ENCODE data around the gene MAP1LC3B. TPM values are rescaled to one million over a fixed set of nuclear protein-coding genes. Genes with fewer than 3 reads are reported as not detected.

MAP1LC3B gene
- total RNA-seq, 5 donors from 2014 or later (not counting 1 experiment from before 2014, with no cell fraction given), result 51.3 to 90.4 (median 53.3) TPM

DNA sequence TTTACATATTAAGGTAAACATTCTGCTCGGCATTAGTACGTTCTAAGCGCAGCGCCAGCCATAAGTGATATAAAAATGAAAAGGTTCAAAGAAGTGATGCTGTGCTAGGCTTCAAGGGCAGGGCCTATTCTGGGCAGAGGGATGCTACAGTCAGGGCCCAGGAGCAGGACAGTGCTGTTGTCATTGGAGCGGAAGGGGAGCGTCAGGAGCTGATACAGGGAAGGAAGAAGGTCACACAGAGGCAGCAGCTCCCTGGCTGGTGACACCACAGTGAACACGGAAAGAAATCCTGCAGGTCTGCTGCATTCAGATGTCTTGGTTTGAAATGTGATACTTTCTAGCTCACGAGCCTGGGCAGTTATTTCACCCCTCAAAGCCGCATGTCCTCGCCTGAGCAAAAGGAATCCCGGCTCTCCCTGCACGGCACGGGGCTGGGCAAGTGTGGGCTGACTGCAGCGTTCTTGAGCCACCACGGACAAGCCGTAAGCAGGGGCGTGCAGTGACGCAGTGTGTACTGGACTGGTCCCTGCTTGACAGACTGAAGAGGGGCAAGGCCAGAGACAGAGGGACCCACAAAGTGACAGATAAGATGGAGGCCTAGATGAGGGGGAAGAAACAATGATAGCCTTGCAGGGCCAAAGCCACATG lies 59.6 kb downstream of the MAP1LC3B start:
- H3K27me3 Mint-ChIP-seq, result no peaks in the 10 kb centered on the region
- no peak overlapping the region for H3K4me3 Mint-ChIP-seq
- WGBS (ENCODE audit: insufficient coverage), result 97% methylated on average over 17 of the region's 18 CpGs
- no peak overlapping the region for H3K27ac Mint-ChIP-seq
- peaks cover 42% of the 10 kb centered on the region for H3K36me3 Mint-ChIP-seq
- H3K4me1 Mint-ChIP-seq, result peaks cover 5 to 9% (median 6%) of the 10 kb centered on the region in 3 donors
- no peaks in the 10 kb centered on the region for H3K9me3 Mint-ChIP-seq
- Histone ChIP-seq H3K4me1 (ENCODE audit: control insufficient read depth in 1 of 2, extremely low read depth in 1 of 2, insufficient read depth in 2 of 2, low read length in 2 of 2) (no peaks in the 10 kb centered on the region), H3K9me3 (no peaks in the 10 kb centered on the region), H3K27ac (ENCODE audit: low read length) (no peak overlapping the region), H3K27me3 (replicated peaks in 1 of 2; ENCODE audit: control insufficient read depth in 2 of 2, extremely low read depth in 1 of 2, insufficient read depth in 2 of 2, low read length in 1 of 2) (no peaks in the 10 kb centered on the region), H3K36me3 (ENCODE audit: control insufficient read depth in 2 of 2, extremely low read depth in 1 of 2, insufficient read depth in 1 of 2, low read length in 1 of 2) (peaks cover 4 to 40% of the 10 kb centered on the region in 2 donors), H3K4me3 (ENCODE audit: control insufficient read depth in 1 of 2, extremely low read depth in 1 of 2, low read length in 1 of 2) (no peak overlapping the region)
- ATAC-seq (replicated peaks in 1 of 4) (no peak), DNase-seq (no peak)
- POLR2A ChIA-PET, result interaction anchor here in 1 of 2 donors (0.5 kb wide), 1 partner anchor 24 kb away, joined by 3 read pairs; no protein-coding TSS in a partner anchor
- CTCF ChIA-PET, result no interaction called here

- Mint-ChIP-seq H3K9me3 (no peaks in the 10 kb centered on the region), H3K27ac (no peak overlapping the region), H3K27me3 (no peaks in the 10 kb centered on the region), H3K36me3 (peaks cover 37% of the 10 kb centered on the region), H3K4me3 (no peak overlapping the region), H3K4me1 (peaks cover 9 to 18% (median 18%) of the 10 kb centered on the region in 3 donors)
- CTCF ChIA-PET, result no interaction called here
- Histone ChIP-seq H3K27ac (ENCODE audit: low read length) (no peak overlapping the region), H3K4me3 (ENCODE audit: control insufficient read depth in 1 of 2, extremely low read depth in 1 of 2, low read length in 1 of 2) (no peak overlapping the region), H3K4me1 (ENCODE audit: control insufficient read depth in 1 of 2, extremely low read depth in 1 of 2, insufficient read depth in 2 of 2, low read length in 2 of 2) (peaks cover 0 to 6% of the 10 kb centered on the region in 2 experiments), H3K27me3 (replicated peaks in 1 of 2; ENCODE audit: control insufficient read depth in 2 of 2, extremely low read depth in 1 of 2, insufficient read depth in 2 of 2, low read length in 1 of 2) (no peaks in the 10 kb centered on the region), H3K36me3 (ENCODE audit: control insufficient read depth in 2 of 2, extremely low read depth in 1 of 2, insufficient read depth in 1 of 2, low read length in 1 of 2) (peaks cover 4 to 36% of the 10 kb centered on the region in 2 donors), H3K9me3 (no peaks in the 10 kb centered on the region)
- ATAC-seq (replicated peaks in 1 of 4), result no peak
- no peak for DNase-seq
- POLR2A ChIA-PET, result interaction anchor here in 1 of 2 donors (0.6 kb wide), 1 partner anchor 52 kb away, joined by 7 read pairs; no protein-coding TSS in a partner anchor
- WGBS (ENCODE audit: insufficient coverage), result 97% methylated on average over 10 of the region's 14 CpGs
These were observed 61.2 kb downstream of the MAP1LC3B start for GRCh38 chr16:87453326-87453725.

Other genes starting within 250 kb of the MAP1LC3B start
- 1 to 10 TPM in 4 of 5 donors, under 1 TPM in 1; 0.98 to 3.1 (median 2.6) TPM for gene C16orf95, start 74.9 kb upstream of the MAP1LC3B start, total RNA-seq
- 10 to 100 TPM; 34.7 to 67.2 (median 55.6) TPM for gene FBXO31, start 8.6 kb upstream of the MAP1LC3B start, total RNA-seq
- 10 to 100 TPM; 23.7 to 32.6 (median 27.3) TPM for gene ZCCHC14, start 100.7 kb downstream of the MAP1LC3B start, total RNA-seq
- gene JPH3, start 210.2 kb downstream of the MAP1LC3B start, total RNA-seq, result not detected

Measured in T-cell (primary cell).